GM19025 (cell line): ENCODE data around the gene FTCD.
"Not testable (repeated sequence)": the region's sequence is repeated elsewhere in the genome, so short reads cannot be mapped to it uniquely, and the experiment has no call there.

Experiments
- ATAC-seq: cut with Tn5 transposase; IDR thresholded peaks from one replicate; pipeline ENCODE4 v1.9.1; 2021; ENCODE audit warnings: mild to moderate bottlenecking, low read depth, moderate library complexity; ENCODE audit not compliant: unreplicated experiment

FTCD gene

DNA sequence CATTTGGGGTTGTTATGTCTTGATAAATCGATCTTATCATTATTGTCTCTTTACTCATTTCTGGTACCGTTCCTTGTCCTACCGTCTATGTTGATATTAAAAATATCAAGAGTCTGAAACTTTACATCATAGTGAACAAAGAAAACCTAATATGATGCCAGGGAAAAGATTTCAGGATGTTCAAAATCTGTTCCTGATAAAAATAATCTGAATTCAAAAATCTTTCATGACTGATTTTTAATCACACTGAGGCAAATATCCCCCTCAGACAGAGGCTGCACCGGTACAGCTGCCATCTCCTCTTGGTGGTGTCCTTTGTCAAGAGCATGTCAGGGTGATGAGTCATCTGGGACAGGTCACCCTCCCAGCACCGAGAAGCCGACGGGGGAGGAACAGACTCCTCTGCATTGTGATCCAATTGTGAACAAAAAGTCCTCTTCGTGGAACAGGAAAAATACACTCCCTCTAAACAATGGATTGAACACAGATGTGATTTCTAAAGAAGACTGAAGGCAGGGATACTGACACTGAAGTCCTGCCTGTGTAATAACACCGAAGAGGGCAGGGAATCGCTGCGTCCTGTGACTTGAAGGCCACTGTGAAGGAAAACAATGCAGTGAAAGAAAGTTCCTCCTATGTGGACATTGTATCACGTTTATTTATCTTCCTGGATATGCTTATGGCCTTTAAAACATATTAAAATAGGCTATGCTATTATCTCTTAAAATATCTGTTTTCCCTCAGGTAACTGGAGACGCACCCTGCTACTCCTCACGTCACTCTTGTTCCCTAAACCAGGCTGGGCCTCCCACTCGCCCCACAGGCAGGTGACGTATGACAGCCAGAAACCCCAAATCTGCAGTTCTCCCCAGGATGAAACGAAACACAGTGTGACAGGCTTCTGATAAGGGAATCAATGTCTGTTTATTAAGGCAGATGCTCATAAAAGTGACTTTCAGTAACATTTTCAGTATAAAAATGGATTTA, 33.1 kb upstream of the FTCD start:
- ATAC-seq, result no peak

DNA sequence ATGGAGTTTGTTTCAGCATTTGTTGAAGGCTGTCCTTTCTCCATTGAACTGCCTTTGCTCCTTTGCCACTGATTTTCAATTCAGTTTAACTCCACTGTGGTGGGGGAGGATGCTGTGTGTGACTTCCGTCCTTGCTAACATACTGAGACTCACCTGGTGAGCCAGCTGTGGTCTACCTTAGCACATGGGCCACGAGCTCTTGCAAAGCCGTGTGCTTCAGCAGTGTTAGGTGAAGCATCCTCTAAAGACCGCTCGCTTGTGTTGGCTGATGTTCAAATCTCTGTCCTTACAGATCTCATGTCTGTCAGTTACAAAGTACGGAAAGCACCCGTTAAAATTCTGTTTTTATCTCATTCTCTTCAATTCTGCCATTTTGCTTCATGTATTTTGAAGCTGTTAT, 32.4 kb upstream of the FTCD start:
- no peak for ATAC-seq

DNA sequence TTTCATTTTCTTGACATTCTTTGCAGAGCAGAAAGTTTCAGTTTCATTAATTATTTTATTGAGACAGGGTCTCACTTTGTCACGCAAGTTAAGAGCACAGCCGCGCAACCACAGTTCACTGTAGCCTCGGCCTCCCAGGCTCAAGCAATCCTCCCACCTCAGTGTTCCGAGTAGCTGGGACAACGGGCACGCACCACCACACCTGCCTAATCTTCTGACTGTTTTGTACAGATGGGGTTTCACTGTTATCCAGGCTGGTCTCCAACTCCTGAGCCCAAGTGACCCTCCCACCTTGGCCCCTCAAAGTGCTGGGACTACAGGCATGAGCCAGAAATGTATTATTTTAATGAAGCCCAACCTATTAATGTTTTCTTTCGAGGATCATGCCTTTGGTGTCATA, 31.9 kb upstream of the FTCD start:
- no peak for ATAC-seq

DNA sequence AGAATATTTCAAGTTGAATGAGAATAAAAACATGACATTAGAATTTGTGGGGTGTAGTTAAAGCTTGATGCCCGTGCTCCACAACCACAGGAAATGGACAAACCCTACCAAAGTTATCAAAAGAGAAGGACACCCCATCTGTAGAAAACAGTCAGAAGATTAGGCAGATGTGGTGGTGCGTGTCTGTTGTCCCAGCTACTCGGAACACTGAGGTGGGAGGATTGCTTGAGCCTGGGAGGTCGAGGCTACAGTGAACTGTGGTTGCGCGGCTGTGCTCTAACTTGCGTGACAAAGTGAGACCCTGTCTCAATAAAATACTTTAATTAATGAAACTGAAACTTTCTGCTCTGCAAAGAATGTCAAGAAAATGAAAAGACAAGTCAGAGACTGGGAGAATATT, 30.3 kb upstream of the FTCD start:
- ATAC-seq, result no peak

GRCh38 chr21:46184625-46185555, 29.5 kb upstream of the FTCD start:
- ATAC-seq, result no peak

GRCh38 chr21:46183910-46184624, 28.7 kb upstream of the FTCD start, which contains the start of gene SPATC1L:
TSS of gene SPATC1L (minus strand) at chr21:46184459. CDS start at chr21:46182816, 1,643 bp downstream.
- no peak for ATAC-seq

DNA sequence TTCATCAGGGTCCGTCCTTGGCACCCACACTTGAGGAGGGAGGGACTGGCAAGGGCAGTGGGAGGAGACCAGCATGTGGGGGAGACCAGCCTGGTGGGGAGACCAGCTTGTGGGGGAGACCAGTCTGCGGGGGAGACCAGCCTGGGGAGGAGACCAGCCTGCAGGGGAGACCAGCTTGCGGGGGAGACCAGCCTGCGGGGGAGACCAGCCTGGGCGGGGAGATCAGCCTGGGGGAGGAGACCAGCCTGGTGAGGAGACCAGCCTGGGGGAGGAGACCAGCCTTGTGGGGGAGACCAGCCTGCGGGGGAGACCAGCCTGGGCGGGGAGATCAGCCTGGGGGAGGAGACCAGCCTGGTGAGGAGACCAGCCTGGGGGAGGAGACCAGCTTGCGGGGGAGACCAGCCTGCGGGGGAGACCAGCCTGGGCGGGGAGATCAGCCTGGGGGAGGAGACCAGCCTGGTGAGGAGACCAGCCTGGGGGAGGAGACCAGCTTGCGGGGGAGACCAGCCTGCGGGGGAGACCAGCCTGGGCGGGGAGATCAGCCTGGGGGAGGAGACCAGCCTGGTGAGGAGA, 28.0 kb upstream of the FTCD start:
- not testable (repeated sequence) for ATAC-seq

DNA sequence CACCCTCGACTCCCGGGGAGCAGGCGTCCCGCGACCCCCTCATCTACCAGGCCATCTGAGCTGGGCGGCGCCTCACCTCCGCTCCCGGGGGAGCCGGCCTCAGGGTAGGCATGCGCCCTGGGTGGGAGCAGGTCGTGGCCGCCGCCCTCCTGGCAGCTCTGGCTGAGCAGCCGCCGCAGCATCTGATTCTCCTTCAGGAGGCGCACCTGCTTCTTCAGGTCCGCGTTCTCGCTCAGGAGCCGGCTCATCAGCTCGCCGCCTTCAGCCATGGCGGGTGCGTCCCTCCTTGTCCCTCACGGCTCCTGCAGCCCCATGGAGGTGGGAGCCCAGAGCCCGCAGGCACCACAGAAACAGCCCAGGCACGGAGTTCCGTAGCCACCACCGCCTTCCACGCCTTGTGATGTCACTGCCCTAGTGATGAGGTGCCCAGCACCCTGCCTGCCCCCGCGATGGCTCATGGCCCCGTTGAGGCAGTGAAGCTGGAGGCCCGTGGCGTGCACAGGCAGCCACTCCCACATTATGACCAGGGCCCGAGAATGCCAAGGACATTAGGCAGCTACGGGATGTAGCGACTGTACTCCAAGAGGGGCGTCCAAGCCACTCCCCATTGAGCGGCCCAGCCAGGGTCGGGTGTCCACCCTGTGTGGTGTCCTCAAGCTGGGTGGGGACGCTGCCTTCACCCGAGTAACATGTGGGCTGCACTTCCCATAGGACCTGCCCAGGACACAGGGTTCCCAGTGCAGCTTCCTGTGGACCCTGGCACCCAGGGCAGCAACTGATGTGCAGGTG, 27.4 kb upstream of the FTCD start:
- no peak for ATAC-seq

GRCh38 chr21:46181953-46182547, 26.7 kb upstream of the FTCD start:
- ATAC-seq, result no peak

DNA sequence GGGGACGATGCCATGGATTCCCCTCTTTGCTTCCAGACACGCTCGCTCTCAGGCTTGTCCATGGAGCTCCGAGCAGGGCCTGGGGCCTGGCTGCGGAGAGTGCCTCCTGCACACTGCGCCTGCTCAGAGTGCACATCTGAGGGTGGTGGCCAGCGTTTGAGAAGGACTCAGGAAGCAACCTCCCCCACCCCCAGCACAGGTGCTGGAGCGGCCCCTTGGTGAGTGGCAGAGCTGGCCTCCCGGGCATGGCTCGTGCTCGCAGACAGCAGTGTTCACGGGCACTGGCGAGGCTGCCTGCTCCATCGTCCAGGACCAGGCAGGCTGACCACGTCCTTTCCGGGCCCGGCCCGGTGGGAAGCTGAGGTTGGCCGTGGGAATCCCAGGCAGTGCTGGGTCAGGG, 26.1 kb upstream of the FTCD start:
- no peak for ATAC-seq

GRCh38 chr21:46180778-46181391, 25.5 kb upstream of the FTCD start:
- ATAC-seq, result no peak

DNA sequence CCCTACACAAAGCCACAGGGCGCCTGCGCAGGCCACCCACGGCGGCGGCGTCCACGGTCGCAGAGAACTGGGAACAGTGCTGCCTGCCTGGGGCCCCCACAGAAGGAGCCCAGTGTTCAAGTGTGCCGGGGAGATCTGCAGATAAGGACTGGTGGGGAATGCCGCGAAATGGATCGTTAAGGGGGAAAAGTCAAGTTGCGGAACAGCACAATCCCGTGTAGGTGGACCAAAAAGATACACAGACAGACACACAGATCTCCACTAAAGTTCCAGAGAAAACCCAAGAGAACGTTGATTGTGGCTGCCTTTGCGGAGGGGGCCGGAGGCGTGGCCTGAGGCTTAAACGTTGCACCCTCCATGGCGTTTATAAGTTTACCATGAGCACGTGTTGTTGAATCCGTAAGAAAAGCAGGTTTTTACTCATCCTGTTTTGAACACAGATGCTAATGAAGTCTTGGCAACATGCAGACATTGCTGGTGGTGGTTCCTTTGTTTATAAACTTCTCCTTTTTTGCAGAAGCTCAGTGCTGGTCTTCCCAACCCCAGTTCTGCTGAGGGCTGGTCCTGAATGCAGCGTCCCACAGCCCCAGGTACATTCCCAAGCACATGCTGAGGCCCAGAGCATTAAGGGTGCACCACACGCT, 24.8 kb upstream of the FTCD start:
- no peak for ATAC-seq

- ATAC-seq, result no peak
Observed at GRCh38 chr21:46179708-46180078, 24.3 kb upstream of the FTCD start.

DNA sequence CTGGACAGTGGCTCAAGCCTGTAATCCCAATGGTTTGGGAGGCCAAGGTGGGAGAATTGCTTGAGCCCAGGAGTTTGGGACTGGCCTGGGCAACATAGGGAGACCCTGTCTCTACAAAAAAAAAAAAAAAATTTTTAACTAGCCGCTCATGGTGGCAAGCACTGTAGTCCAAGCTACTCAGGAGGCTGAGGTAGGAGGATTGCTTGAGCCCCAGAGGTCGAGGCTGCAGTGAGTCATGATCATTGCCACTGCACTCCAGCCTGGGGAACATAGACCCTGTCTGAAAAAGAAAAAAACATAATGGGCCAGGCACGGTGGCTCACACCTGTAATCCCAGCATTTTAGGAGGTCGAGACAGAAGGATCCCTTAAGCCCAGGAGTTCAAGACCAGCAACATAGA, 23.6 kb upstream of the FTCD start:
- no peak for ATAC-seq

DNA sequence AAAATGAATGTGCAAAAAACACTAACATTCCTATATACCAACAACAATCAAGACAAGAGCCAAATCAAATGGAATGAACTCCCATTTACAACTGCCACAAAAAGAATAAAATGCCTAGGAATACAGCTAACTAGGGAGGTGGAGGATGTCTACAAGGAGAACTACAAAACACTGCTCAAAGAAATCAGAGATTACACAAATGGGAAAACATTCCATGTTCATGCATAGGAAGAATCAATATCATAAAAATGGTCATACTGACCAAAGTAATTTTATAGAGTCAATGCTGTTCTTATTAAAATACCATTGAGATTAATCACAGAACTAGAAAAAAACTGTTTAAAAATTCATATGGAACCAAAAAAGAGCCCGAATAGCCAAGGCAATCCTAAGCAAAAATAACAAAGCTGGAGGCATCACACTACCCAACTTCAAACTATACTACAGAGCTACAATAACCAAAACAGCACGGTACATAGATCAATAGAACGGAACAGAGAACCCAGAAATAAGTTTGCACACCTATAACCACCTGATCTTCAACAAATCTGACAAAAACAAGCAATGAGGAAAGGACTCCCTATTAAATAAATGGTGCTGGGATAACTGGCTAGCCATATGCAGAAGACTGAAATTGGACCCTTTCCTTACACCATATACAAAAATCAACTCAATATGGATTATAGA, 21.2 kb upstream of the FTCD start:
- ATAC-seq, result not testable (repeated sequence)

GRCh38 chr21:46173573-46173972, 18.2 kb upstream of the FTCD start:
- no peak for ATAC-seq

DNA sequence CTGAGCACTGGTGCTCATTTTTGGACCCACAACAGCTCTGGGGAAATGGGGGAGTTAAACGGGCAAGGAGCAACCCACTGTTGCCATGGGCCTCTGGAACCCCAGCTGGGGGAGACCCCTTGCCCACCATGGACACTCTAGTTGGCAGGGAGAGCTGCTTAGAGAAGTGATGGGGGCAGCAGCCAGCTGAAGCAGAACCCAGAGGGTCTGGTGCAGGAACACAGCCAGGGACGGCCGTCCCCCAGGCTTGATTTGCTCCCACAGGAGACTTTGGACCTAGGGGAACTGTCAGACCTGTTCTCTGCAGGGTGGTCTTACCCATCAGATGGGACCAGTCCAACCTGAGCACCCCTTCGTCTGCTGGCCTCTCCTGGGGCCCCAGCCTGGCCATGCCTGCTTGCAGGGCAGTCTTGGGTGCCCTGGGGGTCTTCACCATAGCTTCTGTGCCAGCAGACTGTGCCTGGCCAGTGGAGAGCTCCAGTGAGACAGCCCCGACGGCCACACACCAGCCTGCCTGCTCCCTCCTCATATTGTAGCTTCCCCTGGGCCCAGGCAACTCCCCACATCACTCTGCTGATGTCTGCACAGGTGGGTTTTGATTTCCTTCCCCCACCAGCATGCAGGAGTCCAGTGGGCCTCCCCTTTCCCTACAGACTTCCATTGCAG, 17.6 kb upstream of the FTCD start:
- ATAC-seq, result no peak
